ENCODE results near the gene HSBP1L1. TPM values are rescaled to one million over a fixed set of nuclear protein-coding genes. Genes with fewer than 3 reads are reported as not detected.

Gene HSBP1L1
- total RNA-seq, 1 donor from 2014 or later = 20.2 TPM

Other genes with a start within 250 kb of the HSBP1L1 start
- not detected for gene KCNG2, start 166.7 kb upstream of the HSBP1L1 start, total RNA-seq
- gene SLC66A2, start 13.0 kb upstream of the HSBP1L1 start, total RNA-seq = 140 TPM
- gene TXNL4A, start 23.9 kb downstream of the HSBP1L1 start, total RNA-seq = 48.3 TPM
- gene RBFA, start 69.8 kb downstream of the HSBP1L1 start, total RNA-seq = 20.7 TPM
- gene ADNP2, start 144.6 kb downstream of the HSBP1L1 start, total RNA-seq = 5.4 TPM

Data from left lobe of liver (tissue), 1 donor.